Body of pancreas (tissue), 4 donors: Measurements from ENCODE around the gene C3orf80. TPM values are rescaled to one million over a fixed set of nuclear protein-coding genes. Genes with fewer than 3 reads are reported as not detected.
"Not testable (repeated sequence)": the region's sequence is repeated elsewhere in the genome, so short reads cannot be mapped to it uniquely, and the experiment has no call there.

Experiments used
- ATAC-seq: fragments of 150-250 bp; one replicate; pipeline ENCODE4 v1.9.1; 2016
- DNase-seq, 4 donors: peaks; one replicate each; pipeline ENCODE4 v3.0.0-alpha.2; 2019
- H3K27ac ChIP-seq, 4 donors: fragments of 200-600 bp; sonication (generic); 1 replicate in 3 of 4; 2 replicates in 1 of 4; pipeline versions ENCODE4 v1.5.1 to v1.6.1; 2016 to 2019; ENCODE audit warnings: mild to moderate bottlenecking in 1 of 4, mixed read lengths in 1 of 4, moderate library complexity in 1 of 4
- H3K27me3 ChIP-seq, 2 donors: fragments of 200-600 bp; sonication (generic); one replicate each; pipeline ENCODE4 v1.6.0; 2016; ENCODE audit warnings: mild to moderate bottlenecking in 1 of 2
- H3K36me3 ChIP-seq, 2 donors: fragments of 200-600 bp; sonication (generic); replicated peaks in 1 of 2; 2 replicates each; pipeline ENCODE4 v1.5.1; 2016; ENCODE audit warnings: low read depth in 2 of 2; ENCODE audit not compliant: insufficient read depth in 1 of 2
- H3K4me1 ChIP-seq: fragments of 200-600 bp; sonication (generic); one replicate; pipeline ENCODE4 v1.6.0; 2016
- H3K4me3 ChIP-seq, 2 donors: fragments of 200-600 bp; sonication (generic); 1 replicate in 1 of 2; 2 replicates in 1 of 2; pipeline ENCODE4 v1.5.1; 2016 to 2019
- H3K9me3 ChIP-seq, 3 donors: fragments of 200-600 bp; sonication (generic); 1 replicate in 2 of 3; 2 replicates in 1 of 3; pipeline ENCODE4 v1.5.1; 2016
- POLR2A ChIP-seq, 3 donors: fragments of 450-650 bp; IDR thresholded peaks; one replicate each; pipeline ENCODE4 v1.6.1; 2016; ENCODE audit warnings: antibody characterized with exemption in 3 of 3, mild to moderate bottlenecking in 2 of 3
- WGBS, 2 donors: methylation state at CpG; one replicate each; pipeline ENCODE4 v1.1.5; 2017; 5-methylcytosine and 5-hydroxymethylcytosine counted together
- intact Hi-C: fragments of 100-400 bp; cut with DNase I; formaldehyde crosslinking; loops from one replicate; pipeline ENCODE4 v1.15.1; 2023
- total RNA-seq, 2 donors: library from RNA; depleted of rRNA; stranded (reverse); fragments of >200 nt; gene quantifications; one replicate each; pipeline ENCODE4 v1.1.0, GENCODE V29; 2016
- TF ChIP-seq, protein P1 (sequence below), 7 experiments: fragments of 450-650 bp in 4 of 7; fragments of 200-600 bp in 3 of 7; sonication (generic) in 3 of 7; IDR thresholded peaks; one replicate each; pipeline ENCODE4 v1.5.1; 2016 to 2019; ENCODE audit warnings: antibody characterized with exemption in 7 of 7

Gene C3orf80
- total RNA-seq, 2 donors from 2014 or later, result 0.52 to 1.3 TPM

DNA sequence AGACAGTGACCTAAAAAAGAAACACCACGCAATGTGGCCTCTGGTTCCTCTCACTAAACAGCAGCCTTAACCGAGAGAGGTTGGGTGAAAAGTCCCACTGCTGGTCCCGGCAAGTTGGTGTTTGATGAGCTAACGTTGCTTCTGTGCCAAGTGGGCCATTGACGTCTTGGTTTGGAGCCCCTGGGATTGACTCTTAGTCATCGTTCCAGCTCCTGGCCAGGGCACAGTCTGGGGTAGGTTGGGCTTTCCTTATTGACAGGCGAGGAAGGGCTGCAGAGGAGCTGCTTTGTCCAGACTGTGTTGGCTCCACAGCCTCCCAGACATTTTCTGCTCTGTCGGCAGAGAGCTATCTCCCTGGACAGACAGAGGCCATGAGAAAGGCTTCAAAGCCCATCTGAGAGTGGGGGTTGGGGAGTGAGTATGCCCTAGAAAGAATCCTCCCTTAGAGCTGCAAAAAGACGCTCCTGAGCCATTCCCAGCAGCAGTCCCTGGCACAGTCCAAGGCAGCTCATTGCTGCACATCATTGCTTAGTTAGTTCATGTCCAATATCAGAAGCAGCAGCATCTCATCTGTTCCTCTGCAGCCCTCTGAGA lies 28.6 kb upstream of the C3orf80 start:
- Histone ChIP-seq H3K4me3 (no peak overlapping the region), H3K4me1 (no peaks in the 10 kb centered on the region), H3K27ac (no peak overlapping the region), H3K27me3 (no peaks in the 10 kb centered on the region), H3K36me3 (no peaks in the 10 kb centered on the region), H3K9me3 (no peaks in the 10 kb centered on the region)
- 83 to 86% methylated on average over 8 to 9 of the region's 9 CpGs for WGBS, 2 donors
- TF ChIP-seq, protein P1, sequence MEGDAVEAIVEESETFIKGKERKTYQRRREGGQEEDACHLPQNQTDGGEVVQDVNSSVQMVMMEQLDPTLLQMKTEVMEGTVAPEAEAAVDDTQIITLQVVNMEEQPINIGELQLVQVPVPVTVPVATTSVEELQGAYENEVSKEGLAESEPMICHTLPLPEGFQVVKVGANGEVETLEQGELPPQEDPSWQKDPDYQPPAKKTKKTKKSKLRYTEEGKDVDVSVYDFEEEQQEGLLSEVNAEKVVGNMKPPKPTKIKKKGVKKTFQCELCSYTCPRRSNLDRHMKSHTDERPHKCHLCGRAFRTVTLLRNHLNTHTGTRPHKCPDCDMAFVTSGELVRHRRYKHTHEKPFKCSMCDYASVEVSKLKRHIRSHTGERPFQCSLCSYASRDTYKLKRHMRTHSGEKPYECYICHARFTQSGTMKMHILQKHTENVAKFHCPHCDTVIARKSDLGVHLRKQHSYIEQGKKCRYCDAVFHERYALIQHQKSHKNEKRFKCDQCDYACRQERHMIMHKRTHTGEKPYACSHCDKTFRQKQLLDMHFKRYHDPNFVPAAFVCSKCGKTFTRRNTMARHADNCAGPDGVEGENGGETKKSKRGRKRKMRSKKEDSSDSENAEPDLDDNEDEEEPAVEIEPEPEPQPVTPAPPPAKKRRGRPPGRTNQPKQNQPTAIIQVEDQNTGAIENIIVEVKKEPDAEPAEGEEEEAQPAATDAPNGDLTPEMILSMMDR (IDR thresholded peaks at IDR 0.05), result no peak
- intact Hi-C loops, result no loop called here
- ATAC-seq (no peak), DNase-seq (no peak)

DNA sequence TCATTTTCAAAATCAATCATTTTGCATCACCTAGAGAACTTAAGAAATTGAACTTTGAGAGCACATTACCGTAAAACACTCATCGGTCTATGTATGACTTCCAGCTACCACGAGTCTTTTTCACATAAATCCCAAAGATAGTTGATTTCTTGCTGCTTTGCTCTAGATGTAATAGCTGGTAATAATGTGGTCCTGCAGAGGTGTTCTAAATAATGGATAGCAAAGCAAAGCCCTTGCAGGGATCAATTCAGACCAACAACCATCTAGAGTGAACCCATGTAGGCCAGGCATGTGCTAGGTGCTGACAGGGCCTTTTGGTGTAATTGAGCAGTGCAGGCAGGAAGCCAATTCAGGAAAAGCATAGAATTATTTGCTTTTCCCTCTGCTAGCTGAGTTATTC lies 26.1 kb upstream of the C3orf80 start:
- intact Hi-C loops, result no loop called here
- TF ChIP-seq POLR2A (IDR thresholded peaks at IDR 0.05), result no peak
- TF ChIP-seq, protein P1 (IDR thresholded peaks at IDR 0.05), result no peak
- WGBS, 2 donors, result 94 to 97% methylated on average over 3 of the region's 3 CpGs

DNA sequence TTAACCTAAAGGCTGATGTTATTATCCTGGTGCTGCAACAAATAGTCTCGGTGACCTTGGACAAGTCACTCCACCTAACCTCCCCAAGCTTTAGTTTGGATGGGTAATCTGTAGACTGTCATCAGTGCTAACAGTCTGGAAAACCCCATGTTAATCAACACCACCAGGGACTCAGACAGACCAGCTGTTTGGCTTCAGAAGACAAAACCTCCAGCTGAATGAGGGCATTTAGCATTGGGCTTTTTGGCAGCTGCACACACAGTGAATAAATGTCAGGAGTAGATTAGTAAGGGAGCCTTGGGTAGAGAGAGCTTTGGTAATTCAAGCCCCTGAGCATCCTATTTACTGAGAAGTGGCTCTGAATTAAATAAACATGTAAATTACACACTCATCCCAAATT lies 24.9 kb upstream of the C3orf80 start:
- WGBS, 2 donors, result 75 to 89% methylated on average over 1 of the region's 1 CpG

More for the DNA sequence above, 26.1 kb upstream of the C3orf80 start:
- Histone ChIP-seq H3K27me3 (no peaks in the 10 kb centered on the region), H3K27ac (no peak overlapping the region), H3K4me3 (no peak overlapping the region), H3K9me3 (no peaks in the 10 kb centered on the region), H3K4me1 (no peaks in the 10 kb centered on the region), H3K36me3 (no peaks in the 10 kb centered on the region)
- ATAC-seq, result no peak
- DNase-seq, result no peak

DNA sequence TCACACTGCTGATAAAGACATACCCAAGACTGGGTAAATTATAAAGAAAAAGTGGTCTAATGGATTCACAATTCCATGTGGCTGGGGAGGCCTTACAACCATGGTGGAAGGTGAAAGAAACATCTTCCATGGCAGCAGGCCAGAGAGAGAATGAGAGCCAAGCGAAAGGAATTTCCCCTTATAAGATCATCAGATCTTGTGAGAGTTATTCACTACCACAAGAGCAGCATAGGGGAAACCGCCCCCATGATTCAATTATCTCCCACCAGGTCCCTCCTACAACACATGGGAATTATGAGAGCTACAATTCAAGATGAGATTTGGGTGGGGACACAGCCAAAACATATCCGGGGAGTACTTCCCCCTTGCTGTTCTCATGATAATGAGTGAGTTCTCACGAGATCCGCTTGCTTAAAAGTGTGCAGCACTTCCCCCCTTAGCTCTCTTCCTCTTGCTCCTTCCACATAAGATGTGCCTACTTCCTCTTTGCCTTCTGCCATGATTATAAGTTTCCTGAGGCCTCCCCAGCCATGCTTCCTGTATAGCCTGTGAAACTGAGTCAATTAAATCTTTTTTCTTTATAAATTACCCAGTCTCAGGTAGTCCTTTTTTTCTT lies 20.7 kb upstream of the C3orf80 start:
- H3K27me3 ChIP-seq, H3K4me3 ChIP-seq, ATAC-seq, DNase-seq, intact Hi-C loops, H3K9me3 ChIP-seq, H3K4me1 ChIP-seq, H3K27ac ChIP-seq, H3K36me3 ChIP-seq: not testable (repeated sequence)
- 76 to 79% methylated on average over 5 of the region's 5 CpGs for WGBS, 2 donors

More for the DNA sequence above, 24.9 kb upstream of the C3orf80 start:
- no peak overlapping the region for H3K27ac ChIP-seq
- no peak for DNase-seq
- H3K9me3 ChIP-seq, result no peaks in the 10 kb centered on the region
- no peaks in the 10 kb centered on the region for H3K4me1 ChIP-seq
- TF ChIP-seq POLR2A (IDR thresholded peaks at IDR 0.05), result no peak
- H3K27me3 ChIP-seq, result no peaks in the 10 kb centered on the region
- ATAC-seq, result no peak
- no peak overlapping the region for H3K4me3 ChIP-seq
- intact Hi-C loops, result no loop called here
- no peaks in the 10 kb centered on the region for H3K36me3 ChIP-seq

DNA sequence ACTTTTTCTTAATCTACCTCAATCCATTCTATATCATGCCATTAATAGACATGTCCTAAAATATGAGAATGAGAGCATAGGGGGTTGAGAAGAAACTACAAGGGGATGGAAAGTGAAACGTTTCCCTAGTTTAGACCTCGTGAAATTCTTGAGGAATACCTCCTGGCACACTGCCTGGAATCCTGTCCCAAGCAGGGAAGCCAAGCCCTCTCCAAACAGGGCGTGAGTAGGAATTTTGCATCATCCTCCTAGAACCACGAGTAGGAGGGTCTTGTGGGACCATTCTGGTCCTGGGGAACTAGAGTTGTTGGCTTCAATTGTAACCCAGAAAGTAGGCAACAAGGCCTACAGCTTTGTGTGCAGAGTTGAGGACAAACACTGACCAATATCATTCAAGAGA lies 19.6 kb upstream of the C3orf80 start:
- WGBS, 2 donors, result 53 to 69% methylated on average over 4 of the region's 4 CpGs
- intact Hi-C loops, result no loop called here

More for the DNA sequence above, 19.6 kb upstream of the C3orf80 start:
- TF ChIP-seq POLR2A (IDR thresholded peaks at IDR 0.05), result no peak
- TF ChIP-seq, protein P1 (IDR thresholded peaks at IDR 0.05), result no peak
- Histone ChIP-seq H3K36me3 (no peaks in the 10 kb centered on the region), H3K27ac (no peak overlapping the region), H3K9me3 (no peaks in the 10 kb centered on the region), H3K4me3 (no peak overlapping the region), H3K4me1 (no peaks in the 10 kb centered on the region), H3K27me3 (no peaks in the 10 kb centered on the region)
- DNase-seq (no peak), ATAC-seq (no peak)
